ENCODE results near the gene GTF3C1. TPM values are rescaled to one million over a fixed set of nuclear protein-coding genes. Genes with fewer than 3 reads are reported as not detected.

GTF3C1 gene
- total and polyA plus RNA-seq, 2 of the 13 experiments (the other 11 are each of a cell fraction or from before 2014, with no cell fraction given) = 29.2 to 72.7 TPM

GRCh38 chr16:27579087-27579980 lies 29.6 kb upstream of the GTF3C1 start:
- ATAC-seq (peak; percentile 97), DNase-seq (ENCODE audit: low spot score) (peak; percentile 89), FAIRE-seq (peak; percentile 88)
- in situ Hi-C loops (cut with HindIII; ENCODE audit: extremely low pct_ligation_motif_present, low pct_unique_long_range_greater_than_20kb) (no loop called here), intact Hi-C loops (cut with micrococcal nuclease; ENCODE audit: unreplicated experiment) (loop anchor here (2.0 kb wide), 2 partner anchors 25 to 29 kb away; partner anchors contain the start of gene KATNIP)
- Histone ChIP-seq H3K4me3 (replicated peaks in 1 of 3; ENCODE audit: insufficient read depth in 1 of 3, low read depth in 2 of 3, low read length in 3 of 3) (peak overlapping the region in 1 of 3 experiments; percentile 23; a peak in 1 of 6 replicates), H3K79me2 (ENCODE audit: insufficient read depth, low read length) (no peaks in the 10 kb centered on the region), H3K36me3 (replicated peaks in 1 of 2; ENCODE audit: control insufficient read depth in 1 of 2, insufficient read depth in 2 of 2, low read length in 2 of 2) (peaks cover 0 to 8% of the 10 kb centered on the region in 2 experiments; a peak in 1 of 5 replicates), H3K27ac (ENCODE audit: extremely low read length, insufficient read depth, low read length) (peak overlapping the region; percentile 71), H3K9ac (ENCODE audit: insufficient read depth, low read depth, low read length) (peak overlapping the region; percentile 32), H3K27me3 (ENCODE audit: control insufficient read depth in 1 of 2, insufficient read depth in 2 of 2, low read length in 2 of 2) (no peaks in the 10 kb centered on the region), H3K9me3 (ENCODE audit: low read length) (no peaks in the 10 kb centered on the region), H4K20me1 (ENCODE audit: insufficient read depth, low read length) (no peaks in the 10 kb centered on the region), H2AFZ (ENCODE audit: low read length) (no peak overlapping the region), H3K4me1 (ENCODE audit: insufficient read depth, low read length) (peaks cover 27% of the 10 kb centered on the region), H3K4me2 (ENCODE audit: low read depth, low read length) (peak overlapping the region; percentile 59)
- ChIA-PET CTCF (ENCODE audit: low intra/inter-chr PET ratio, low total read pairs) (no interaction called here), POLR2A (interaction anchor here (0.6 to 2.2 kb wide), 6 partner anchors 8 to 182 kb away, joined by 3 to 36 read pairs (median 4); partner anchors contain the start of genes GTF3C1 and KATNIP)
- BruUV-seq (replicated peaks) = no TSS peak
- 43% methylated on average over 4 of the region's 4 CpGs for WGBS (ENCODE audit: low lambda C conversion rate)
- TF ChIP-seq LCORL (IDR thresholded peaks at IDR 0.05) (no peak), LCORL (CRISPR knock-in tag; IDR thresholded peaks at IDR 0.05) (peak; percentile 39; the same call in 1 of the 2 replicates), NCOA2 (CRISPR knock-in tag; IDR thresholded peaks at IDR 0.05) (peak; percentile 72), ZNF644 (CRISPR knock-in tag; IDR thresholded peaks at IDR 0.05; ENCODE audit: low read depth) (peak; percentile 85), ZNF510 (CRISPR knock-in tag; IDR thresholded peaks at IDR 0.05; ENCODE audit: low read depth) (0 out of 2 replicates have a peak, but pooled peaks have one; percentile 25), LBX2 (CRISPR knock-in tag; IDR thresholded peaks at IDR 0.05; ENCODE audit: borderline replicate concordance) (no peak), POGK (CRISPR knock-in tag; conservative IDR thresholded peaks at IDR 0.05) (no peak), TP53 (CRISPR knock-in tag; conservative IDR thresholded peaks at IDR 0.05) (0 out of 2 replicates have a peak, but pooled peaks have one; percentile 67), PPARG (CRISPR knock-in tag; conservative IDR thresholded peaks at IDR 0.05) (peak; percentile 46; the same call in 1 of the 2 replicates), ZNF101 (CRISPR knock-in tag; IDR thresholded peaks at IDR 0.05; ENCODE audit: borderline replicate concordance, low read depth) (0 out of 2 replicates have a peak, but pooled peaks have one; percentile 43), ZFX (CRISPR knock-in tag; IDR thresholded peaks at IDR 0.05; ENCODE audit: low read depth) (peak; percentile 53; the same call in 1 of the 2 replicates), REPIN1 (CRISPR knock-in tag; IDR thresholded peaks at IDR 0.05; ENCODE audit: borderline replicate concordance, low read depth) (peak; percentile 62; the same call in 1 of the 2 replicates), DBP (CRISPR knock-in tag; IDR thresholded peaks at IDR 0.05; ENCODE audit: not compliant biosample characterization) (no peak), ZNF557 (CRISPR knock-in tag; IDR thresholded peaks at IDR 0.05) (0 out of 2 replicates have a peak, but pooled peaks have one; percentile 31), SP4 (CRISPR knock-in tag; IDR thresholded peaks at IDR 0.05) (no peak), ZNF670 (CRISPR knock-in tag; IDR thresholded peaks at IDR 0.05; ENCODE audit: borderline replicate concordance) (peak; percentile 77; the same call in 1 of the 2 replicates)
- TF ChIP-seq, protein P1, sequence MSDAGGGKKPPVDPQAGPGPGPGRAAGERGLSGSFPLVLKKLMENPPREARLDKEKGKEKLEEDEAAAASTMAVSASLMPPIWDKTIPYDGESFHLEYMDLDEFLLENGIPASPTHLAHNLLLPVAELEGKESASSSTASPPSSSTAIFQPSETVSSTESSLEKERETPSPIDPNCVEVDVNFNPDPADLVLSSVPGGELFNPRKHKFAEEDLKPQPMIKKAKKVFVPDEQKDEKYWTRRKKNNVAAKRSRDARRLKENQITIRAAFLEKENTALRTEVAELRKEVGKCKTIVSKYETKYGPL (CRISPR knock-in tag; IDR thresholded peaks at IDR 0.05) = no peak
- TF ChIP-seq, protein P2, sequence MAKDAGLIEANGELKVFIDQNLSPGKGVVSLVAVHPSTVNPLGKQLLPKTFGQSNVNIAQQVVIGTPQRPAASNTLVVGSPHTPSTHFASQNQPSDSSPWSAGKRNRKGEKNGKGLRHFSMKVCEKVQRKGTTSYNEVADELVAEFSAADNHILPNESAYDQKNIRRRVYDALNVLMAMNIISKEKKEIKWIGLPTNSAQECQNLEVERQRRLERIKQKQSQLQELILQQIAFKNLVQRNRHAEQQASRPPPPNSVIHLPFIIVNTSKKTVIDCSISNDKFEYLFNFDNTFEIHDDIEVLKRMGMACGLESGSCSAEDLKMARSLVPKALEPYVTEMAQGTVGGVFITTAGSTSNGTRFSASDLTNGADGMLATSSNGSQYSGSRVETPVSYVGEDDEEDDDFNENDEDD (CRISPR knock-in tag; IDR thresholded peaks at IDR 0.05; ENCODE audit: borderline replicate concordance) = 0 out of 2 replicates have a peak, but pooled peaks have one; percentile 32

Measured in HepG2 (cell line).